HepG2 (cell line): ENCODE data around the gene TBC1D24. TPM values are rescaled to one million over a fixed set of nuclear protein-coding genes. Genes with fewer than 3 reads are reported as not detected.

ENCODE experiments used
- ATAC-seq: fragments of 200-7000 bp; cut with Tn5 transposase; 3 replicates; pipeline ENCODE4 v1.9.1; 2020; ENCODE audit warnings: mild to moderate bottlenecking, moderate library complexity
- BruUV-seq: library from RNA; stranded (reverse); fragments of 400-500 nt; replicated peaks from 2 replicates; lab custom pipeline; 2021; lab: Mats Ljungman, UMichigan
- CTCF ChIA-PET: fragments of 300-600 bp; formaldehyde crosslinking; extraction: SDS; loops from one replicate; lab custom pipeline; 2021; ENCODE audit warnings: low total read pairs, inconsistent platforms, low intra/inter-chr PET ratio; lab: Yijun Ruan, JAX
- POLR2A ChIA-PET: fragments of 350-600 bp; sonication (Branson Sonifier 250); formaldehyde crosslinking; loops from one replicate; lab custom pipeline; 2020; ENCODE audit warnings: antibody characterized with exemption, inconsistent platforms; lab: Yijun Ruan, JAX
- DNase-seq: peaks from one replicate; pipeline ENCODE4 v3.0.0-alpha.2; 2015; ENCODE audit warnings: low spot score
- FAIRE-seq: peaks from 3 replicates; lab custom pipeline; 2011; peaks lifted over from hg19 to GRCh38; lab: Jason Lieb, UNC
- H2AFZ ChIP-seq: one replicate; pipeline ENCODE4 v1.6.1; 2011; ENCODE audit warnings: low read length, inconsistent platforms
- H3K27ac ChIP-seq: fragments of 300-600 bp; 3 replicates; pipeline ENCODE4 v1.8.0; 2011; ENCODE audit warnings: mixed run types, mild to moderate bottlenecking, mixed read lengths, low read length, inconsistent platforms; ENCODE audit not compliant: insufficient read depth; ENCODE audit errors: extremely low read length
- H3K27me3 ChIP-seq, 2 experiments: fragments of 200-600 bp in 1 of 2; 2 replicates in 1 of 2; 3 replicates in 1 of 2; pipeline versions ENCODE4 v1.6.0 to v1.8.0; 2011; ENCODE audit warnings: low read length in 2 of 2, mild to moderate bottlenecking in 2 of 2, moderate library complexity in 2 of 2, inconsistent platforms in 1 of 2; ENCODE audit not compliant: insufficient read depth in 2 of 2, control insufficient read depth in 1 of 2
- H3K36me3 ChIP-seq, 2 experiments: fragments of 200-600 bp in 1 of 2; replicated peaks in 1 of 2; 2 replicates in 1 of 2; 3 replicates in 1 of 2; pipeline versions ENCODE4 v1.5.1 to v1.8.0; 2011; ENCODE audit warnings: low read length in 2 of 2, inconsistent platforms in 1 of 2; ENCODE audit not compliant: insufficient read depth in 2 of 2, control insufficient read depth in 1 of 2
- H3K4me1 ChIP-seq: 2 replicates; pipeline ENCODE4 v1.5.1; 2012; ENCODE audit warnings: low read length, inconsistent platforms; ENCODE audit not compliant: insufficient read depth
- H3K4me2 ChIP-seq: 2 replicates; pipeline ENCODE4 v1.6.0; 2011; ENCODE audit warnings: low read depth, low read length, inconsistent platforms
- H3K4me3 ChIP-seq, 3 experiments: fragments of 200-600 bp in 1 of 3; sonication (generic), shearing (Covaris generic) in 1 of 3; replicated peaks in 1 of 3; 2 replicates each; pipeline ENCODE4 v1.5.1; 2011 to 2016; ENCODE audit warnings: low read length in 3 of 3, inconsistent platforms in 2 of 3, low read depth in 2 of 3, mild to moderate bottlenecking in 2 of 3, control low read depth in 1 of 3, mixed read lengths in 1 of 3; ENCODE audit not compliant: insufficient read depth in 1 of 3
- H3K79me2 ChIP-seq: one replicate; pipeline ENCODE4 v1.6.1; 2011; ENCODE audit warnings: low read length, inconsistent platforms; ENCODE audit not compliant: insufficient read depth
- H3K9ac ChIP-seq: 2 replicates; pipeline ENCODE4 v1.6.0; 2011; ENCODE audit warnings: mild to moderate bottlenecking, low read depth, low read length, inconsistent platforms; ENCODE audit not compliant: insufficient read depth
- H3K9me3 ChIP-seq: 2 replicates; pipeline ENCODE4 v1.5.1; 2012; ENCODE audit warnings: mild to moderate bottlenecking, low read length
- H4K20me1 ChIP-seq: 2 replicates; pipeline ENCODE4 v1.6.0; 2011; ENCODE audit warnings: inconsistent platforms, mild to moderate bottlenecking, low read length, moderate library complexity; ENCODE audit not compliant: insufficient read depth
- ASH2L ChIP-seq: fragments of 300-600, 200-600 bp; sonication (generic); IDR thresholded peaks from 2 replicates; pipeline ENCODE4 v1.7.0; 2017; ENCODE audit warnings: low read depth, mild to moderate bottlenecking, moderate library complexity, mixed read lengths, low read length; ENCODE audit not compliant: insufficient read length
- CC2D1A ChIP-seq: sonication (generic); formaldehyde crosslinking; IDR thresholded peaks from 2 replicates; pipeline ENCODE4 v1.8.1; 2023; ENCODE audit warnings: mild to moderate bottlenecking, missing genetic modification reagents
- HHEX ChIP-seq: IDR thresholded peaks from 2 replicates; pipeline ENCODE4 v1.6.1; 2016; ENCODE audit warnings: control low read depth
- HNRNPL ChIP-seq: fragments of 200-400 bp; formaldehyde crosslinking; IDR thresholded peaks from 2 replicates; pipeline ENCODE4 v1.6.1; 2017; ENCODE audit warnings: mild to moderate bottlenecking, low read depth, low read length
- ISX ChIP-seq: sonication (generic); formaldehyde crosslinking; conservative IDR thresholded peaks from 2 replicates; pipeline ENCODE4 v1.5.0; 2020; ENCODE audit warnings: missing genetic modification reagents
- KAT2B ChIP-seq: fragments of 150-350 bp; IDR thresholded peaks from 2 replicates; pipeline ENCODE4 v1.6.1; 2014; ENCODE audit warnings: low read depth, low read length, borderline replicate concordance
- MZF1 ChIP-seq: sonication (generic); formaldehyde crosslinking; IDR thresholded peaks from 2 replicates; pipeline ENCODE4 v1.8.1; 2023; ENCODE audit warnings: mild to moderate bottlenecking, missing genetic modification reagents, borderline replicate concordance
- RARG ChIP-seq: sonication (generic); formaldehyde crosslinking; IDR thresholded peaks from 2 replicates; pipeline ENCODE4 v1.4.0; 2020; ENCODE audit warnings: low read depth, mild to moderate bottlenecking, missing genetic modification reagents
- ZNF253 ChIP-seq: sonication (generic); formaldehyde crosslinking; IDR thresholded peaks from 2 replicates; pipeline ENCODE4 v1.8.0; 2022; ENCODE audit warnings: mild to moderate bottlenecking, missing genetic modification reagents, borderline replicate concordance
- WGBS: methylation state at CpG from one replicate; pipeline ENCODE4 v1.1.6; 2017; ENCODE audit warnings: low lambda C conversion rate; 5-methylcytosine and 5-hydroxymethylcytosine counted together
- in situ Hi-C: cut with HindIII; loops from 2 replicates; pipeline ENCODE4 v1.10.0; 2017; ENCODE audit warnings: low pct_unique_long_range_greater_than_20kb; ENCODE audit not compliant: extremely low pct_ligation_motif_present
- intact Hi-C: fragments of 100-400 bp; cut with micrococcal nuclease; formaldehyde crosslinking; loops from one replicate; pipeline ENCODE4 v1.10.0; 2022; ENCODE audit not compliant: unreplicated experiment
- polyA plus RNA-seq, 8 experiments: library from polyadenylated mRNA; depleted of rRNA in 3 of 8; stranded (reverse) in 7 of 8; unstranded in 1 of 8; fragments of >200 nt; fragmentation: Illumina TruSeq in 4 of 8; extraction: Trizol in 4 of 8; gene quantifications; 2 replicates each; pipeline versions ENCODE4 v1.2.1 to v1.2.3, GENCODE V29; 2011 to 2016; ENCODE audit warnings: low read depth in 4 of 8, missing spikeins in 1 of 8, mixed read lengths in 1 of 8; ENCODE audit not compliant: insufficient read depth in 1 of 8
- total RNA-seq, 5 experiments: library from RNA; depleted of rRNA; stranded (reverse); fragments of >200 nt; fragmentation: Illumina TruSeq; extraction: Trizol; gene quantifications; 2 replicates each; pipeline ENCODE4 v1.2.3, GENCODE V29; 2016; ENCODE audit warnings: low read depth in 1 of 5
- TF ChIP-seq, protein P1 (sequence below): sonication (generic); formaldehyde crosslinking; IDR thresholded peaks from 2 replicates; pipeline ENCODE4 v1.5.1; 2020; ENCODE audit warnings: mild to moderate bottlenecking, missing genetic modification reagents, borderline replicate concordance
- TF ChIP-seq, protein P2 (sequence below): sonication (generic); formaldehyde crosslinking; IDR thresholded peaks from 2 replicates; pipeline ENCODE4 v1.5.0; 2020; ENCODE audit warnings: mild to moderate bottlenecking, missing genetic modification reagents

Gene TBC1D24
- total and polyA plus RNA-seq, 2 of the 13 experiments (the other 11 are each of a cell fraction or from before 2014, with no cell fraction given), result 7.7 to 13.7 TPM

DNA sequence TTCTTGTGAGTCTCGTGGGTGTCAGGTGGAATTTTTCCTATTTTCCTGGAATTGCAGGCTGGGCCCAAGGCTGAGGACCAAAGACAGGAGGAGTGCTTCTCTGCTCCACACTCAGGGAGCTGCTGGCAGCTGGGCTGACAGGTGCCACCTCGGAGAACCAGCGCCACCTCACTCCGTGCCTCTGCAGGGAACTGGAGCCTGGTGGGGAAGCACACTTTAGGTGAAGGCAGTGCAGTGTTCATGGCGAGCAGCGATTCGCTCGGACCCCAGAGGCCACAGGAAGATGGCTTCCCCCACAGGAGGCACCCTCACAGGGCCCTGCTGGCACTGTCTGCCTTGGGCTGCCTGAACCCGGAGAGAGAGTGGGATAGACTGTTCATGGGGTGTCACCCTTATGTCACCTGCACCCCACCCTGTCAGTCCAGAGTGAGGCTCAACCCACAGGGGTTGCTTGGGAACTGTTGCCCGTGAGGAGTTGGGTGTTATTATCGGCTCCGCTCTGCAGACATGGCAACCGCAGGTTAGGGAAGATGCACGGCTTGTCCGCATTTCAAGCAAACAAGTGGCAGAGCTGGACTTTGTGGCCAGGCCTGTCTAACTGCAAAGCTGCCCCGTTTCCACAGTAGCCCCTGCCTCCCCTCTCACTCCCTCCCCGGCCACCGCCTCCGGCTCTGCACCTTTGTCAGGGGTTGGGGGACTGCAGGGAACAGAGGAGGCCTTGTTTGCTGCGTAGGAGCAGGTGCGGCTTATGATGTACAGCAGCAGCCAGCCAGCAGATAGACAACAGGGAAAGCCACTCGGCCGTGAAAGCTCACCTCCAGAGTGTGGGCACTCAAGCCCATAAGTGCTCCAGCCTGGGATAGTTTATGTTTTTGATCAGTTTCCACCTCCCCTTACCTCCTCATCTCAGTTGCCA, 15.5 kb downstream of the TBC1D24 start (continued):
- TF ChIP-seq, protein P1, sequence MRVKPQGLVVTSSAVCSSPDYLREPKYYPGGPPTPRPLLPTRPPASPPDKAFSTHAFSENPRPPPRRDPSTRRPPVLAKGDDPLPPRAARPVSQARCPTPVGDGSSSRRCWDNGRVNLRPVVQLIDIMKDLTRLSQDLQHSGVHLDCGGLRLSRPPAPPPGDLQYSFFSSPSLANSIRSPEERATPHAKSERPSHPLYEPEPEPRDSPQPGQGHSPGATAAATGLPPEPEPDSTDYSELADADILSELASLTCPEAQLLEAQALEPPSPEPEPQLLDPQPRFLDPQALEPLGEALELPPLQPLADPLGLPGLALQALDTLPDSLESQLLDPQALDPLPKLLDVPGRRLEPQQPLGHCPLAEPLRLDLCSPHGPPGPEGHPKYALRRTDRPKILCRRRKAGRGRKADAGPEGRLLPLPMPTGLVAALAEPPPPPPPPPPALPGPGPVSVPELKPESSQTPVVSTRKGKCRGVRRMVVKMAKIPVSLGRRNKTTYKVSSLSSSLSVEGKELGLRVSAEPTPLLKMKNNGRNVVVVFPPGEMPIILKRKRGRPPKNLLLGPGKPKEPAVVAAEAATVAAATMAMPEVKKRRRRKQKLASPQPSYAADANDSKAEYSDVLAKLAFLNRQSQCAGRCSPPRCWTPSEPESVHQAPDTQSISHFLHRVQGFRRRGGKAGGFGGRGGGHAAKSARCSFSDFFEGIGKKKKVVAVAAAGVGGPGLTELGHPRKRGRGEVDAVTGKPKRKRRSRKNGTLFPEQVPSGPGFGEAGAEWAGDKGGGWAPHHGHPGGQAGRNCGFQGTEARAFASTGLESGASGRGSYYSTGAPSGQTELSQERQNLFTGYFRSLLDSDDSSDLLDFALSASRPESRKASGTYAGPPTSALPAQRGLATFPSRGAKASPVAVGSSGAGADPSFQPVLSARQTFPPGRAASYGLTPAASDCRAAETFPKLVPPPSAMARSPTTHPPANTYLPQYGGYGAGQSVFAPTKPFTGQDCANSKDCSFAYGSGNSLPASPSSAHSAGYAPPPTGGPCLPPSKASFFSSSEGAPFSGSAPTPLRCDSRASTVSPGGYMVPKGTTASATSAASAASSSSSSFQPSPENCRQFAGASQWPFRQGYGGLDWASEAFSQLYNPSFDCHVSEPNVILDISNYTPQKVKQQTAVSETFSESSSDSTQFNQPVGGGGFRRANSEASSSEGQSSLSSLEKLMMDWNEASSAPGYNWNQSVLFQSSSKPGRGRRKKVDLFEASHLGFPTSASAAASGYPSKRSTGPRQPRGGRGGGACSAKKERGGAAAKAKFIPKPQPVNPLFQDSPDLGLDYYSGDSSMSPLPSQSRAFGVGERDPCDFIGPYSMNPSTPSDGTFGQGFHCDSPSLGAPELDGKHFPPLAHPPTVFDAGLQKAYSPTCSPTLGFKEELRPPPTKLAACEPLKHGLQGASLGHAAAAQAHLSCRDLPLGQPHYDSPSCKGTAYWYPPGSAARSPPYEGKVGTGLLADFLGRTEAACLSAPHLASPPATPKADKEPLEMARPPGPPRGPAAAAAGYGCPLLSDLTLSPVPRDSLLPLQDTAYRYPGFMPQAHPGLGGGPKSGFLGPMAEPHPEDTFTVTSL (CRISPR knock-in tag), result no peak
- TF ChIP-seq KAT2B, result no peak
- TF ChIP-seq ZNF253 (CRISPR knock-in tag), result no peak
- TF ChIP-seq CC2D1A (CRISPR knock-in tag), result no peak
- no peak for TF ChIP-seq ISX
- TF ChIP-seq HNRNPL, result peak; percentile 49; the same call in 1 of the 2 replicates

DNA sequence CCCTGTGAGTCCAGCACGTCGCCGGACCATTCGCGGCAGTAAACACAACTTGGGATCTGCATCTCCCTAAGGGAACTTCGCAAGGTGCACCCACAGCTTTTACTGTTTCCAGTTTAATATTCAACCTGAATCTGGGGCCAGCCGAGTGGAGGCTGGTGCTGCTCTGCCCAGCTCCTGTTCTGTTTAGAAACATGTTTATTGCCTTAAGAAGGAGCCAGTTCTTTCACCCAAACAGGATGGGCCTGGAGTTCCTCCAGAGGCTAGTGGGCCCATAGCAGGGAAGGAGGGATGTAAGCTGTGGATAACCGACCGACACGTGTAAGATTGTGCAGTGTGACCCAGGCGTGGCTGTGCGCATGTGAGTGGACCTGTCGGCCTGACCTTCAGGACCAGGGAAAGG, 17.4 kb downstream of the TBC1D24 start:
- ChIA-PET POLR2A (no interaction called here), CTCF (no interaction called here)
- FAIRE-seq (no peak), ATAC-seq (no peak), DNase-seq (no peak)
- no TSS peak for BruUV-seq
- intact Hi-C loops (no loop called here), in situ Hi-C loops (no loop called here)
- H3K9me3 ChIP-seq, result no peaks in the 10 kb centered on the region
- H3K79me2 ChIP-seq, result peaks cover 9% of the 10 kb centered on the region
- peaks cover 27% of the 10 kb centered on the region for H3K4me1 ChIP-seq
- no peak overlapping the region for H3K4me2 ChIP-seq
- no peaks in the 10 kb centered on the region for H3K27me3 ChIP-seq
- H4K20me1 ChIP-seq, result peaks cover 9% of the 10 kb centered on the region; the same call in 1 of the 2 replicates
- WGBS, result 91% methylated on average over 13 of the region's 13 CpGs
- H3K27ac ChIP-seq, result no peak overlapping the region
- no peak overlapping the region for H3K9ac ChIP-seq
- no peak overlapping the region for H3K4me3 ChIP-seq
- no peak overlapping the region for H2AFZ ChIP-seq
- H3K36me3 ChIP-seq, result peaks cover 9 to 14% of the 10 kb centered on the region in 2 experiments; a peak in 4 of 5 replicates
- no peak for TF ChIP-seq HHEX (CRISPR knock-in tag)
- TF ChIP-seq MZF1, result no peak
- TF ChIP-seq, protein P2, sequence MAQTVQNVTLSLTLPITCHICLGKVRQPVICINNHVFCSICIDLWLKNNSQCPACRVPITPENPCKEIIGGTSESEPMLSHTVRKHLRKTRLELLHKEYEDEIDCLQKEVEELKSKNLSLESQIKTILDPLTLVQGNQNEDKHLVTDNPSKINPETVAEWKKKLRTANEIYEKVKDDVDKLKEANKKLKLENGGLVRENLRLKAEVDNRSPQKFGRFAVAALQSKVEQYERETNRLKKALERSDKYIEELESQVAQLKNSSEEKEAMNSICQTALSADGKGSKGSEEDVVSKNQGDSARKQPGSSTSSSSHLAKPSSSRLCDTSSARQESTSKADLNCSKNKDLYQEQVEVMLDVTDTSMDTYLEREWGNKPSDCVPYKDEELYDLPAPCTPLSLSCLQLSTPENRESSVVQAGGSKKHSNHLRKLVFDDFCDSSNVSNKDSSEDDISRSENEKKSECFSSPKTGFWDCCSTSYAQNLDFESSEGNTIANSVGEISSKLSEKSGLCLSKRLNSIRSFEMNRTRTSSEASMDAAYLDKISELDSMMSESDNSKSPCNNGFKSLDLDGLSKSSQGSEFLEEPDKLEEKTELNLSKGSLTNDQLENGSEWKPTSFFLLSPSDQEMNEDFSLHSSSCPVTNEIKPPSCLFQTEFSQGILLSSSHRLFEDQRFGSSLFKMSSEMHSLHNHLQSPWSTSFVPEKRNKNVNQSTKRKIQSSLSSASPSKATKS (CRISPR knock-in tag), result no peak
- no peak for TF ChIP-seq ASH2L
- TF ChIP-seq RARG (CRISPR knock-in tag), result no peak
